ENCODE data around the gene BRME1.
"Not testable (repeated sequence)": the region's sequence is repeated elsewhere in the genome, so short reads cannot be mapped to it uniquely, and the experiment has no call there.

Gene BRME1

DNA sequence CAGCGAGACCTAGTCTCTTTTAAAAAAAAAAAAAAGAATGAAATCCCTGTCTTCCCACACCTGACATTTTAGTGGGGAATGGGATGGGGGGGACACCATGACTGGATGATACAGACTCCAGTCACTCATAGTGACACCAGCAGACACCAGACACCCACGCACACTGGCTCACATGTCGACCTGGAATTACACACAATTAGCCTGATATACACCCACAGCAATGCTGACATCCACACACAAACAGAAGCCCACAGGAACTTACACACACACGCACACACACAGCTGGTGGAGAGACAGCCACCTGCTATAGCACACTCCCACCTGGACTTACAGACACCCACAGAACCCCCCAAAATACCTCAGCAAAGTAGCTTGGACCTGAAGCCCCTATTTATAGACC lies 37.3 kb downstream of the BRME1 start:
- peak in 4 of 56 donors; percentile 6 to 20 (median 16) for DNase-seq

DNA sequence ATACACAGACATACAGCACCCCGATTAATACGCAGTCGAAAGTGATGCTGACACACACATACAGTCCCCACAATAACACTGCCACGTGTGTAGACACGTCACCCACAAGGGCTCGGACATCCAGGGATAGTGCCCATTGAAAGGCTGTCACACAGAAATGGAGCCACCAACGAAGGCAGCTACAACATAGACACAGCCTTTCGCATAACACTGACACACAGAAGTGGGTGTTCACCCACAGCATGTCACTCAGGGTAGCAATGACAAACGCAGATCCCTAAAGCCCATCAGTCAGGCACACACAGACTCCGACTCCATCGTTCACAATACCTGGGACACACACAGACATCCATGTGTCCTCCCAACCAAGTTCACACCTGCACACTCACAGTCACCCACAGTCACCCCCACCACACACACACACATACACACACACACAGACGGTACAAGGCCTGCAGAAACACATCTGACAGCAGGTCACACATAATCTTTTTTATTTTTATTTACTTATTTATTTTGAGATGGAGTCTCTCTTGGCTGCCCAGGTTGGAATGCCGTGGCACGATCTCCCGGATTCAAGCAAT lies 39.4 kb downstream of the BRME1 start:
- DNase-seq: peak in 1 of 56 donors; percentile 27

DNA sequence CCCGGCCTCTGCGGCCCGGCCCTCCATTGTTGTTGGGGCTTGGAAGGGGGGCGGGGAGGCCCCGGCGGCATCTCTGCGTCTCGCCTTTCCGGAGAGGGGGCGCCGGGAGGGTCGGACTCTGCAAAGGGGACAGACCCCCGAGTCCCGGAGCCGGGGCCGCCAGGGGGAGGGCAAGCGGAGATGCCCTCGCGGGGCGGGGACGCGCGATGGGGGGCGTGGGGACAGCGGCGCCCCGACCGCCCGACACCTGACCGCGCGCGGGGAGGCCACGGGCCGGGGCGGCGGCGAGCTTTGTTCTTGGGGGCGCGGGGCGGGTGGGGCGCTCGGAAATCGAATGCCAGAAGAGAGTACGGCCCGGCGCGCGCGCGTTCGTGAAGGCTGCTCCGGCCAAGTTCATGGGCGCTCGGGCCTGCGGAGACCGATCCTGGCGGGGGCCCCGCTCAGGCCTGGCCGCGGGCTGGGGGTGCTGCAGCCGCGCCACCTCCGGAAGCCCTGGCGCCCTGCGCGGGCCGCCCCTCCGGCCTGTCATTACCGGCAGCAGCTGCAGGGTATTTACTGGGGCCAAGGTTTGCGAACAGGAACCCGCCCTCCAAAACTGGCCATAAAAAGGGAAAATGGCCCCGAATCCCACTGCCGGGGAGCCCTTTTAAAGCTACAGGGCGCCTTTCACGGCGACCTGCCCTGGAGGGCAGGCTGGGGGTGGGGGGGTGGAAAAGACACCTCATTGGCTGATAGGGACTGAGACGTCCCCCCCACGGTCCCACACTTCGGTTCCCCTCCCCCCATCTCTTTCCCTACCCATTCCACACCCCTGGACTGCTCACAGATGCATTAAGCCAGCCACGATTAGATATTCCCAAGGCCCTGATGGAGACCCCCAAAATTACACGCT lies 40.1 kb downstream of the BRME1 start:
- peak in 3 of 56 donors; percentile 11 to 26 (median 18) for DNase-seq

DNA sequence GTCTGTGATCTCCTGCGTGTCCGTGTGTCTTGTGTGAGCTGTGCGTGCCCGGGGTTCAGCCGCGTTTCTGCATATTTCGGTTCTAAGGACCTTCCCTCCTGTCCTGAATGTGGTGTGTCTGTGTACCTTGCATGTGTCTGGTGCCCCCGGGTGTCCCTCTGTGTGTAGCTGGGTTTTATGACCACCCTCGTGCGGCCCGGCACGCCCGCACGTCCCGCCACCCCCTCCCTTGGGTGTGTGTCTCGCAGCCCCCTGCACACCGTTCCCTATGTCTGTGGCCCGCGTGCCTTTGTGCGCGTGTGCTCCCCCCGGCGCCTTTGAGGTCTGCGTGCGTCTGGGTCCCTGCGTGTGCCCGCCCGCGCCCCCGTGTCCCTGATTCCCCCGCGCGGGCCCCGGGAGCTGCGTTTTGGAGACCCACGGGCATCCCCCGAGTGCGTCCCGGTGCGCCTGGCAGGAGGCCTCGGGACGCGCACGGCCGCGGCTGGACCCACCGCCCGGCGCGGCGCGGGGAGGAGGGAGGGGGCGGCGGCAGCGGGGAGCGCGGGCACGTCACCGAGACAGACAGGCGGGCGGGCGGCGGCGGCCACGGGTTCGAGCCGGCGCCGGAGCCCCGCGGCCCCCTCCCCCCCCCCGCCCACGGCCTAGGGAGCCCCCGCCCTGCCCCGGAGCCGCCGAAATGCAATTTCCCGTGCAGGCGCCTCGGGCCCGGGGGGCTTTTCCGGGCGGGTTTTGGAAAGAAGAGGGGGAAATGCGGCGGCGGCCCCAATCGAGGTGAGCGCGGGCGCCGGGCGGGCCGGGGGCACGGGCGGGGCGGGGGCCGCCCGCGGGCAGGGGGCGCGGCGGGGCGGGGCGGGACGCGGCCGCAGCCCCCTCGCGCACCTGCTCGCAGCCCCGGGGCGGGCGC lies 41.0 kb downstream of the BRME1 start:
- peak in 1 of 56 donors; percentile 15 for DNase-seq

DNA sequence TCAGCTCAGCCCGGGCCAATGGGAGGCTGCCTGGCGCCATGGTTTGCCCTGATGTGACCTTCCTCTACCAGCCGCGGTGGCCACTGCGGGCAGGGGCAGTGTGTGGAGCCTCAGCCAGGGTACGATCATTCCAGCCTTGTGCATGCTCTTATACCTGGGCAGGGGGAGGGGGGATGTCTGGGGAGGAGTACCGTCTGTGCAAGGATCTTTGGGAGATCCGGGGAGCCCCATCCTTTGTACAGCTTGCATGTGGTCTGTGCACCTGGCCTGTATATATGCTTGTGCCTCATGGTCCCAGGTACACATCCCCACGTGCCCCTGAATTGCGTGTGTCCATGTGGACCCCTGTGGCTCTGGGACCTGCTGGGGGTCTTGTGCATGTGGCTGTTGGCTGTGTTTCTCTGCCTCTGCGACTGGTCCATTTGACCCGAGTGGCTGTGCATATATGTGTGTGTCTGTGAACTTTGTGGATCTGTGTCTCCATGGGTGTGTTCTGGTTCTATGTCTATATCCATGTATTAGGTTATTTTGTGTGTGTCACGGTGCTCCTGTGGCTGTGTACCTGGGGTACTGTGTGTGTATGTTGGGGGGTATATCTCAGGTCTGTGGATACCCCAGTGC lies 41.8 kb downstream of the BRME1 start:
- DNase-seq: no peak

DNA sequence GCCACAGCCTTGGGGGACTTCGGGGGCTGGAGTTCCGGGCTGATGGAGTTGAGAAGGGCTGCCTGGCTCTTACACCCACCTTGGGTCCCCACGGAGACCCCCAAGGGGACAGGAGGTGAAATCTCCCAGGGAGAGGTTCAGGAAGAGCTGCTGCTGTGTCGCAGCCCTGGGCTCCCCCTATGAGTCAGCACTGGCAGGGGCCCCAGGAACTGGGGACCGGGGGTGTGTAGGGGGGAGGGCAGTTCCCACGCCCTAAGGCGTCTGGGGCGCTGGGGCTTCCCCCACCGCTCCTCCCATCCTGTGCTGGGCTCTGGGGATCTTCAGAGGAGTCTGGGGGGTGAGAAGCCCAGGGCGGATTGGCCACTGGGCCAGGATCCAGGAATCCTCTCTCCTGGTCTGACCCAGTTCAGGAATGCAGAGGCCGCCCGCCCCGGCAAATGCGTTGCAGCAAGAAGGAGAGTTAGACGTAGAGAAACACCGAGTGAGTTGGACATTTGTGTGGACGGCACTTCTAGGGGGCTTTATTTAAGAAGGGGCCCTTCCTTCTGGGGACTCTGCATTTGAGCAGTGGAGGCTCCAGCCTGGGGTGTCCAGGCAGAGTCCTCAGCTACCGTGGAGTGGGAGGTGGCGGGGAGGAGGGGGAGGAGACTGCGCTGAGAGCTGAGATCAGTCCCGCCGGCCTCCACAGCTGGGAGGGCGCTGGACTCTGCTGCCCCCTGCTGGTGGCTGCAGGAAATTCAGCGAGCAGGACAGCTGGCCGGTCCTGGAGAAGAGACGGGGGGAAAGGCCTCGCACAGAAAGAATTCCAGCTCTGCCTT lies 44.0 kb downstream of the BRME1 start:
- peak in 55 of 56 donors; percentile 27 to 93 (median 82) for DNase-seq

DNA sequence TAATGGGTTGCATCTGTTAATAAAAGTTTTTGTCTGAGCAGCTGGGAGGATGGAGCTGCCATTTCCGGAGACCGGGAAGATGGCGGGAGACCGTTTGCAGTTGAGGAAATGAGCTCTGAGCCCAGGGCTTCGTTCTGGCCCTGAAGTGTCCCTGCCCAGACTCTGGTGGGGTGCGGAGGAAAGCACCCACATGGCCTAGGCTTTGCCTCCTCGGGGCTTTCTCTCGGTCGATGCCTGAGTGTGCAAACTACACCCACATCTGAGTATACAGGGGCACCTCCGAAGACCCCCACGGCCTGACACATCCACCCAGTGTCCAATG lies 44.6 kb downstream of the BRME1 start:
- DNase-seq: no peak

DNA sequence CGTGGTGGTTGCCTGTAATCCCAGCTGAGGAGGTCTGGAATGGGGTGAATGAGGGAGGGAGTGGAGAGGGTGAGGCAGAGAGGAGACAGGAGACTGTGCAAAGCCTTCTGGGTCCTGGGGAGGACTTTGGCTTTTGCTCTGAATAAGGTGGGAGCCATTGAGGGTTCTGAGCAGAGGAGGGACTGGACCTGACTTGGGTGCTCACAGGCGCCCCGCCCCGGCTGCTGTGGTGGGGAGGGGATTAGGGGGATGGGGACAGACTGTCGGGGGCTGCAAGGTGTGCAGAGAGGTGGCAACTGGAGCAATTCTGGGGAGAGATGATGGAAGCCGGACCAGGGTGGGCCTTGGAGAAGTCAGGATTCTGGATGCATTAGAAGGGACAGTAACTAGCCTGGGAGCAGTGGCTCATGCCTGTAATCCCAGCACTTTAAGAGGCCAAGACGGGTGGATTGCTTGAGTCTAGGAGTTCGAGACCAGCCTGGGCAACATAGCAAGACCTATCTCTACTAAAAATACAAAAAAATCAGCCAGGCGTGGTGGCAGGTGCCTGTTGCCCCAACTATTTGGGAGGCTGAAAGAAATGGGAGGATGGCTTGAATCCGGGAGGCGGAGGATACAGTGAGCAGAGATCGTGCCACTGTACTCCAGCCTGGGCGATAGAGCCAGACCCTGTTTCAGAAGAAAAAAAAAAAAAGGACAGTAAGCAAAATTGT lies 45.1 kb downstream of the BRME1 start:
- DNase-seq: no peak

DNA sequence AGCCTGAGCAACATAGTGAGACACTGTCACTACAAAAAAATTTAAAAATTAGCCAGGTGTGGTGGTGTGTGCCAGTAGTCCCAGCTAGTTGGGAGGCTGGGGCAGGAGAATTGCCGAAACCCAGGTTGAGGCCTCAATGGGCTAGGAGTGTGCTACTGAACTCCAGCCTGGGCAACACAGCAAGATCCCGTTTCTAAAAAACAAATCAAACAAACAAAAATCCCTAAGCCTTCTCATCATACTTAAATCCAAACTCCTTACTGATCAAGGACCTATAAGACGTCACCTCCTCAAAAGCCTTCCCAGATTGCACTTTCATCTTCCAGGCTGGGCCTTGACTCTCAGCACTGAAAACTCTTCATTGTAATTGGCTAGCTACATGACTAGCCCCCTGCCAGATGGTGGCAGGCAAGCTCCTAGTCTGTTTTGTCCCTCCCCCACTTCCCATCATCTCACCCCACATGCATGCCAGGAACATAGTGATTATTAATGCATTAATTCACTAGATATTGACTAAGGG lies 46.5 kb downstream of the BRME1 start:
- no peak for DNase-seq

DNA sequence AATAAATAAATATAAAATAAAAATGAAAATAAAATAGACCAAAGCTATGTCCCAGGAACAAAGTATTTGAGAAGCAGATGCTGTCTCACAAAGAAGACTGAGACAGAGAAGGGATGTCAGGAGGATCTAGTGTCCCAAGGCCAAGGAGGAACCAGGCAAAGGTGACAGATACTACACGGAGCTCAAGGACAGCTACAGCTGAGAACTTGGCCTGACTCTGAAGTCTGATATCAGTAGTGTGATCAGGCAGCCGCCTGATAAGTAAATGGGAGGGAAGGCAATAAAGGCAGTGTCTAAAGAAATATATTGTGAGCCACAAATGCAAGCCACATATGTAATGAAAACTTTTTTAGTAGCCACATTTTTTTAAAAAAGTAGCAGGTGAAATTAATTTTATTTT lies 49.4 kb downstream of the BRME1 start:
- DNase-seq: no peak

DNA sequence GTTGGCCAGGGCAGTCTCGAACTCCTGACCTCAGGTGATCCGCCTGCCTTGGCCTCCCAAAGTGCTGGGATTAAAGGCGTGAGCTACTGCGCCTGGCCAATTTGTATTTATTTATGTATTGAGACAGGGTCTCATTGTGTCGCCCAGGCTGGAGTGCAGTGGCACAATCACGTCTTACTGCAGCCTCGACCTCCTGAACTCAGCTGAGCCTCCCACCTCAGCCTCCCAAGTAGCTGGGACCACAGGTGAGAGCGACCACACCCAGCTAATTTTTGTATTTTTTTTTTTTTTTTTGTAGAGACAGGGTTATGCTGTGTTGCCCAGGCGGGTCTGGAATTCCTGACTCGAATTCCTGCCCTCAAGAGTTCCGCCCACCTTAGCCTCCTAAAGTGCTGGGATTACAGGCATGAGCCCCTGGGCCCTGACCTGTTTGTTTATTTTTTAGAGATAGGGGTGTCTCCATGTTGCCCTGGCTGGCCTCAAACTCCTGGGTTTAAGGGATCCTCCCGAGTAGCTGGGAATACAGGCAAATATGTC lies 53.7 kb downstream of the BRME1 start:
- DNase-seq: not testable (repeated sequence)

DNA sequence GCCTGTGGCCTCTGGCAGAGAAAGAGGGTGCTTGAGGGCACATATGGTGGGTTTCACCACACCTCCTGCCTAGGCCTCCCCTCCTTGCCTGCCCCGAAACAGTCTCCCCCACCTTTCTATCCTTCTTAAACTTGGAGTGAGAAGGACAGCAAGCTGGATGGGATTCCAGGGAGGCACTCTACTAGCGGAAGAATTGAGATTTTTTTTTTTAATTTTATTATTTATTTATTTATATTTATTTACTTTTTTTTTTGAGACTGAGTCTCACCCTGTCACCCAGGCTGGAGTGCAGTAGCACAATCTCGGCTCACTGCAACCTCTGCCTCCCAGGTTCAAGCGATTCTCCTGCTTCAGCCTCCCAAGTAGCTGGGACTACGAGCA lies 54.2 kb downstream of the BRME1 start:
- not testable (repeated sequence) for DNase-seq

DNA sequence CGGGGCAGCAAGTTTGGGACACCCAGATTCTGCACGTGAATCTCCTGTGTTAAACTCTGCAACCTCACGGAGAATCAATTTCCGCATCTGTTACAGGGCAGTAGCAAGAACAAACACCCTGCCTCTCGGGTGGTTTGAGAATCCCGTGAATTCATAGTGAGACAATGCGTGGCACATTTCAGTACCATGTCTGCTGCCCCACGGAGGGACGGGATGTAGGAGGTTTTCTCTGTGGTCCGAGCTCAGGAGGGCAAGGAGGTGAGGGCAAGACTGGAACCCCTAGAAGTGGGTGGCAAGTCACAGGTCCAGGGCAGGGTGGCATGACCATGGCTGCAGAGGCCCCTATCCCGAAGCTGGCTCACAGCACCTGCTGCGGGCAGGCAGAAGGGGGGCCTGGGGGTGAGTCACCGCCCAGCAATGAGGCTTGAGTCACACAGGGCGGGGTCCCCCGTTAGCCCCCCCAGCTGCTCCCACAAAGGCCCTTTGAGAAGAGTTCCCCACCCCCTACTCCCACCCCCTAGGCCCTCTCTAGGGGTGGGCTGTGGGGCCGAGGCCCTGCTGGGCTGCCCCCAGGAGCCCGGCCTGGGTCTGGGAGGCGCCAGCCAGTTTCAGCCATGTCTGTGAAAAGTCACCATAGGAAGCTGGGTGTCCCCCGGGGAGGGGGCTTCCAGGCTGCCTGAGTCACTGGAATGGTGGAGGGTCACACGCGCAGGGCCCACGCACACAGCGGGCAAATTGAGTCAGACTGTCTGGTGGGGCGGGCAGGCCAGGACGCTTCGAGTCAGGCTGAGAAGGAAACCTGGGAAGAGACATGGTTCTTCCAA lies 54.8 kb downstream of the BRME1 start:
- DNase-seq: peak in 49 of 56 donors; percentile 14 to 96 (median 57)

DNA sequence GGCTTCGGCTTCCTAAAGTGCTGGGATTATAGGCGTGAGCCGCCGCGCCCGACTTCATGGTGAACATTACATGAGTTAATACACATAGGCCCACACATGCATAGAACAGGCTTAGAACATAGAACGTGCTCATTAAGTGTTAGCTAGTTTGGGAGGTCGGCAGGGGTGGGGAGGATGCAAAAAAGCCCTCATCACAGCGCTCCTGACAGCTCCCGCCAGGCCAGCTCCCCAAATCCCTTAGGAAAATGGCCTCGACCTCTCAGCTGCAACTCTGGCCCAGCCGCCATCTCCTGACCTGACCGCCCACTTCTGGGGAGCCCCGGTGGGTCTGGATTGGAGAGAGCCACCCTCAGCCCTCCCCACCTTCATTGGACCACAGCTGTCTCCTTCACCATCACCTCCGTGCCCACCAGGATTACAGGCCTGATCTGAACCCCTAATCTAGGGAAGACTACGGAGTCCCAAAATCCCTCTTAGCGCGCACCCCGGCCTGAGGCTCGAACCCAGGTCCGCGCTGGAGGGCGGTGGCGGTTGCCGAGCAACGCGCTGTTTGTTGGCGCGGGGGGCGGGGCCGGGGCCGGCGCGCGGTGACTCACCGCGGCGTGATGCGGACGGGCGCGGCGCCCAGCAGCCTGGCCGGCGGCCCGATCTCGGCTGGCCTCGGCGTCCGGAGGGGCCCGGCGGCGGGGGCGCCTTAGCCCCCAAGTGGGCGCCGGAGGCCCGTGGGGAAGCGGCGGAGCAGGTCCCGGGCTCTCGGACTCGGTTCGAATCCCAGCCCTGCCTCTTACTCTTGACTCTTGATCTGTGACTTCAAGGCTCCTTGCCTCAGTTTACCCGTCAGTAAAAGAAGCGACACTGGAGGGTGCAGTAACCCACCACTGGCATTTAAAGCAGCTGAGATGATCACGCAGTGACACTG lies 55.7 kb downstream of the BRME1 start:
- DNase-seq: peak in 48 of 56 donors; percentile 16 to 87 (median 54)

DNA sequence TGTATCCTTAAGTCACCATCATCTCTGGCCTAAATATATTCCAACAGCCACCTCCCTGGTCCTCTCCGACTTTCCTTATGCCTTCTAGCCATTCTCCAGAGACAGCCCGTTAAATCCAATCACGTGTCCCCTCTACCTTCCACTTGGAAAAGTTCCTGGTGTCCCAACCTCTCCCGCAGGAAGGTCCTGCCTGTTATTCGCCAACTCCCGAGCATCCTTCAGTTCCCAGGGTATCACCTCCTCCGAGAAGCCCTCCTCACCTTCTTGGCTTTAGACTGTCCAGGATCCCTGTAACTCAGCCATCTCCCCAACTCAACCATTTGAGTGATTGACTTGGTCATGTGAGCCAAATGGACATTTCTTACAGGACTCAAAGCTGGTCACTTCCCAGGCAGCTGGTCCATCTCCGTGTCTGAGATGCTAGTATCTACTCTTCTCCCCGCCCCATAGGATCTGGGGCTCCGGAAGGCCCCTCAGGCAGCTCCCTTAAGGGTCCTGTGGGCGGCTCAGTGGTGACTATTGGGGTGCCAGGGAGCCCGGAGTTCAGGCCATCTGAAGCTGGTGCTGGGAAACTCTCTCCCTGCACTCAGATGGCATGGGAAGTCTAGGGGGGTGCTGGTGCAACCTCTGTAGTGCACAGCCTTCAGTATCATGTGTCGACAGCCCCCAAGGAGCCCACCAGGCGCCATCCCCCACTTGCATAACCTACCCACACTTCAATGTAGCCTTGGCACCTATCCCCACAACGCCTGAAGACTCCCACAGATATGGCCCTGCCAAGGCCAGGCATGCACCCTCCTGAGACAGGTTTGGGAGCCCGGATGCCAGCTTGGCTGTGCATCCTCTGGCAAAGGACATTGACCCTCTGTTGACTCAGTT lies 56.9 kb downstream of the BRME1 start:
- DNase-seq: no peak

DNA sequence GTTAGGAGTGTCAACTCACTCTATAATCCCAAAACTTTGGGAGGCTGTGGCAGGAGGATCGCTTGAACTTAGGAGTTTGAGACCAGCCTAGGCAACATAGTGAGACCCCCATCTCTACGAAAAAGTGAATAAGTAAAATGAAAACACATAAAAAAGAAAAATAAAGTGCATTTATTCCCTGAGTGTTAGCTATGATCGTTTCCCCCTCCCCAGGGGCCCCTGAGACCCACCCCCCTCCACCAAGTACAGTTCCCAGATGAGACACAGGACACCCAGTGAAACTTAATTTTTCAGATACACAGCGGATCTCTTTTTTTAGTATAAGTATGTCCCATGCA lies 57.6 kb downstream of the BRME1 start:
- no peak for DNase-seq

All from nucleus accumbens (tissue), 56 donors.